ENCODE results near the gene NEDD9.
A peak's percentile ranks its signal among the peaks of the same experiment; 100 is the strongest.

The NEDD9 gene

GRCh38 chr6:11237956-11238355, 5.5 kb upstream of the NEDD9 start:
- H3K9ac ChIP-seq (ENCODE audit: low read length): no peak overlapping the region
- H3K4me3 ChIP-seq (ENCODE audit: low read length): no peak overlapping the region
- H3K27me3 ChIP-seq (ENCODE audit: control insufficient read depth, insufficient read depth, low read length): no peaks in the 10 kb centered on the region
- no peak overlapping the region for H3K27ac ChIP-seq (ENCODE audit: low read depth, low read length)
- H3K4me1 ChIP-seq (ENCODE audit: control insufficient read depth, insufficient read depth, low read length): peaks cover 7% of the 10 kb centered on the region
- no peaks in the 10 kb centered on the region for H3K36me3 ChIP-seq (ENCODE audit: control insufficient read depth, insufficient read depth, low read length)

DNA sequence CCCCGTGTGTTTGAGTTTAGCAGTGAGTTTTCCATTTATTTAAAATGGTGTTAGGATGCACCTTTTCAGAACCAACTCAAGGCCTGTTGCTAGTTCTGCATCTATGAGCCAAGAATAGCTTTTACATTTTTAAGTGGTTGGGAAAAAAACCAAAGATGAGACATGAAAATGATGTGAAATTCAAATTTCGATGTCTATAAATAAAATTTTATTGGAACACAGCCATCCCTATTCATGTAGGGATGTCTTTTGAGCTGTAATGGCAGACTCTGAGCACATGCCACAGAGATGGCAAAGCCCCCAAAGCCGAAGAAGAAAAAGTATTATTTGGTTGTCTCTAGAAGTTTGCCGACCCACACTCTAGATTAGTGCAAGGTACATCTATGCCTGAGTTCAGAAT, 5.0 kb upstream of the NEDD9 start:
- Histone ChIP-seq H3K4me3 (ENCODE audit: low read length) (no peak overlapping the region), H3K36me3 (ENCODE audit: control insufficient read depth, insufficient read depth, low read length) (no peaks in the 10 kb centered on the region), H3K4me1 (ENCODE audit: control insufficient read depth, insufficient read depth, low read length) (peaks cover 7% of the 10 kb centered on the region), H3K27me3 (ENCODE audit: control insufficient read depth, insufficient read depth, low read length) (no peaks in the 10 kb centered on the region), H3K27ac (ENCODE audit: low read depth, low read length) (no peak overlapping the region), H3K9ac (ENCODE audit: low read length) (no peak overlapping the region)

DNA sequence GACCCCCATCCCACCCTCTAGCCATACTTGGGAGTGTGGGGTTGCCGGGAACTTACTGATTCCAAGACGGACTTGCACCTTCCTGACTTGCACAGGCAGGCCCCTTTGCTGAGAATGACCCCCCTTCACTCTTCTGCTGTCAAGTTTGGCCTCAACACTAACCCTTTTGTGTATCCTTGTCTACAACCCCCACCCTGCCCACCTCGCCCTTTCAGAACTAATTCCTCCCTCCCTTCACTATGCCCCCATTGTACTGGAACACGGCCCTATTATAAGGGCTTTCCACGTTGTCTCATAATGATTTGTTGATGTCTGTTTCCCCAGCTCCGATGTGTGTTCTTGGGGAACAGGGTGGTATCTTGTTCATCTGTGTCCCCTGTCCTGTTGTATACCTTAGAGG, 4.4 kb upstream of the NEDD9 start:
- no peak overlapping the region for H3K9ac ChIP-seq (ENCODE audit: low read length)
- H3K27me3 ChIP-seq (ENCODE audit: control insufficient read depth, insufficient read depth, low read length): no peaks in the 10 kb centered on the region
- H3K27ac ChIP-seq (ENCODE audit: low read depth, low read length): no peak overlapping the region
- no peaks in the 10 kb centered on the region for H3K36me3 ChIP-seq (ENCODE audit: control insufficient read depth, insufficient read depth, low read length)
- H3K4me3 ChIP-seq (ENCODE audit: low read length): no peak overlapping the region
- H3K4me1 ChIP-seq (ENCODE audit: control insufficient read depth, insufficient read depth, low read length): peaks cover 7% of the 10 kb centered on the region

DNA sequence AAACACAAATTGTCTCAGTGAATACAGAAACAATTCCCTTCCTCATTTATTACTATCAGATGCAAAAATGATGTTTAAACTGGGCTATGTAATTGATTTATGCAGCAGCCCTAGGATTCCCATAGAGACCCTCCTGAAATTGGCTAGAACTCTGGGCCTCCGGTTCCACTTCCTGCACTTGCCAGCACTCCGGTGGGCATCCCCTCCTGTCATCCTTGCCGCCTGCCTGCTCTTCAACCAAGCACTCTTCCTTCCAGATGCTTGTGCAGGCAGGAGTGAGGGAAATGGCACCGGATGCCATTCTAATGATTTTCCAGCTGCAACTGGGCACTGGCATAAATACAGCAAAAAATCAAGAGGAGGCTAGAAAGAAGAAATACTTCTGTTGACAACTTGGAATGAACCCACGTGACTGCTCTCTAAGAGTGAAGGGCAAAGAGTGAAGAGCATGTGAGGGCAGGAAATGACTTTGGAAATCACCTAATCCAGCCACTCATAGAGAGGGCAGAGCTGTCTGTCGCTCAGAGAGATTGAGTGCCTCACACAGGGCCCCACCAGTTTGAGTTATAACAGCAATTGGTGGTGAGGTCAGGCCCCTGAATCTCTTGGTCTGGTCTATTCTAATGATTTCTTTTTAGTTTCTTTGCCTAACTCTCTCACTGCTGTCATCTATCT, 3.7 kb upstream of the NEDD9 start:
- H3K27ac ChIP-seq (ENCODE audit: low read depth, low read length): no peak overlapping the region
- no peak overlapping the region for H3K9ac ChIP-seq (ENCODE audit: low read length)
- no peaks in the 10 kb centered on the region for H3K36me3 ChIP-seq (ENCODE audit: control insufficient read depth, insufficient read depth, low read length)
- peaks cover 13% of the 10 kb centered on the region for H3K4me1 ChIP-seq (ENCODE audit: control insufficient read depth, insufficient read depth, low read length)
- H3K4me3 ChIP-seq (ENCODE audit: low read length): no peak overlapping the region
- no peaks in the 10 kb centered on the region for H3K27me3 ChIP-seq (ENCODE audit: control insufficient read depth, insufficient read depth, low read length)

- peaks cover 13% of the 10 kb centered on the region for H3K4me1 ChIP-seq (ENCODE audit: control insufficient read depth, insufficient read depth, low read length)
- H3K4me3 ChIP-seq (ENCODE audit: low read length): no peak overlapping the region
- no peaks in the 10 kb centered on the region for H3K36me3 ChIP-seq (ENCODE audit: control insufficient read depth, insufficient read depth, low read length)
Measured at GRCh38 chr6:11235062-11235461, 2.6 kb upstream of the NEDD9 start.

DNA sequence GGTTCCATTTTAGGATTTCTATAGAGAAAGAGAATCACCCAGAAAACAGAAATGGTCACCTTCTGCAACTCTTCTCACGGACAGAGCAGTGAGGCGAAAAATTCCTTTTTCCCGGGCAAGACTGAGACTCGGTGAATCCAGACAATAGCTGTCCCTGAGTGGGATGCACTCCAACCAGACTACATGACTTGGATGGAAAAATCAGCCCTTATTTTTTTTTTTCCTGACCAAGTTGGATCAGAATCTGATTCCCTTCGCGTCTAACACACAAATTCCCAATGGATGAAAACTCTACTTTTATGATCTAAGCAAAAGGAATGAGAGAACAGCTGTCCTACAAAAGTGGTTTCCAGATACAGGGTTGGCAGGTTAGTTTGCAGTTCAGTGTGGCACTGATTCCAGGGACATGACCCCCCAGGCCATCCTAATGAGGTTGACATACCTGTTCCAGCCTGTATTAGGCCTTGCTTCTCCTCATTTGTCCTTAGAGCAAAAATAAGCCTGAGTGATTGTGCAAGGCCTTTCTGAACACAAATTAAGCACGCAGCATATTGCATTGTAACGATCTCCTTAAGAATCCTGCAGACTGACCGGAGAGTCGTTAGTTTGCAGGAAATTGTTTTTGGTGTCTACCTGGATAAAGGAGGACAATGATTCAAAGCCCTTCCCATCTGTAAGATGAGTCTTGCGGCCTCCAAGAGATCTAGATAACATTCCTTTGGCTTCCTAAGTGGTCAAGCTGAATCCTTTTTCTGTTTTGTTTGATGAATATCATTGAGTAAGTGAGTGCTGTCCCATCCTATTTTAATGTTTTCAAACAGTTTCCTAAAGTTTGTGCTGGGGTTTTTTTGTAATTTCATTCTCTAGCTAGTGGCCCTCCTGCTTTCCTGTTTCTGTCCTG, 1.5 kb upstream of the NEDD9 start:
- Histone ChIP-seq H3K27me3 (ENCODE audit: control insufficient read depth, insufficient read depth, low read length) (no peaks in the 10 kb centered on the region), H3K27ac (ENCODE audit: low read depth, low read length) (no peak overlapping the region), H3K9ac (ENCODE audit: low read length) (no peak overlapping the region), H3K4me3 (ENCODE audit: low read length) (no peak overlapping the region), H3K4me1 (ENCODE audit: control insufficient read depth, insufficient read depth, low read length) (peaks cover 13% of the 10 kb centered on the region), H3K36me3 (ENCODE audit: control insufficient read depth, insufficient read depth, low read length) (no peaks in the 10 kb centered on the region)

More at GRCh38 chr6:11235062-11235461, 2.6 kb upstream of the NEDD9 start:
- Histone ChIP-seq H3K27me3 (ENCODE audit: control insufficient read depth, insufficient read depth, low read length) (no peaks in the 10 kb centered on the region), H3K9ac (ENCODE audit: low read length) (no peak overlapping the region), H3K27ac (ENCODE audit: low read depth, low read length) (no peak overlapping the region)

DNA sequence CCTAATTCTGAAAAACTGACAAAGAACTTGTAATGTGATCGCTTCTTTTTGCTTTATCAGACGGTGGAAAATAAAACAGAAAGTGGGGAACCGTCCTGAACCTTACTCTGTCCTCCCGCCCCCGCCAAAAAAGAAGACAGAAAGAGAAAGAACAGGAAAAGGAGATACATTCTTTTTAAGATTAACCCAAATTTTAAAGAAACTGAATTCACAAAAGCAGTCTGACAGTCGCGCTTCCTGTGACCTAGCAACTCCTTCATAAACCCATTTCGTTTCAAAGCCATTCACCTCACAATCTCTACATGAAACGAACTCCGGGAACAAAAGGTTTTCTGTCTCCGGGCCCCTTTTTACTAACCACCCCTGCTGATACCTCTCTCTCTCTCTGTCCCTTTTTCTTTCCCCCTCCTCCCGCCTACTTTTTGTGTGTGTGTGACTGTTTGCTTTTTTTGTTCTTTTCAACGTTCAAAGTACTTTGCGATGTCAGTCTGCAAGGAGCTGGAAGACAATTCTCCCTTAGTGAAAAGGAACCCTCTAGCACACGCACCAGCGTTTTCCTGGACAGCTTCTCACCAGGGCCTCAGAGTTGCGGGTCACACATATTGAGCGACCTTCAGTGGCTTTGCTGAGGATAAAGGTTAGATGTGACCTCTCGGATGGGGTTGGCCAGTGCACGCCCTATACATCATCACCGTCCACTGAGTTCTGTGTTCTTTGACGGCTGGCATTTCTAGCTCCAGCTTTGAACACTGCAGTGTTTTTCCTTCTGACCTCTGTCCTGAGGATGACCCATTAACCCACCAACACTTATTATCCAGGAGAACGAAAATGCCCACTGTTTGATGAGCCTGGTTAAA, 530 bp upstream of the NEDD9 start:
- H3K27ac ChIP-seq (ENCODE audit: low read depth, low read length): peak overlapping the region; percentile 87
- peak overlapping the region; percentile 1 for H3K9ac ChIP-seq (ENCODE audit: low read length)
- peaks cover 13% of the 10 kb centered on the region for H3K4me1 ChIP-seq (ENCODE audit: control insufficient read depth, insufficient read depth, low read length)
- peak overlapping the region; percentile 89 for H3K4me3 ChIP-seq (ENCODE audit: low read length)
- no peaks in the 10 kb centered on the region for H3K36me3 ChIP-seq (ENCODE audit: control insufficient read depth, insufficient read depth, low read length)
- H3K27me3 ChIP-seq (ENCODE audit: control insufficient read depth, insufficient read depth, low read length): no peaks in the 10 kb centered on the region

DNA sequence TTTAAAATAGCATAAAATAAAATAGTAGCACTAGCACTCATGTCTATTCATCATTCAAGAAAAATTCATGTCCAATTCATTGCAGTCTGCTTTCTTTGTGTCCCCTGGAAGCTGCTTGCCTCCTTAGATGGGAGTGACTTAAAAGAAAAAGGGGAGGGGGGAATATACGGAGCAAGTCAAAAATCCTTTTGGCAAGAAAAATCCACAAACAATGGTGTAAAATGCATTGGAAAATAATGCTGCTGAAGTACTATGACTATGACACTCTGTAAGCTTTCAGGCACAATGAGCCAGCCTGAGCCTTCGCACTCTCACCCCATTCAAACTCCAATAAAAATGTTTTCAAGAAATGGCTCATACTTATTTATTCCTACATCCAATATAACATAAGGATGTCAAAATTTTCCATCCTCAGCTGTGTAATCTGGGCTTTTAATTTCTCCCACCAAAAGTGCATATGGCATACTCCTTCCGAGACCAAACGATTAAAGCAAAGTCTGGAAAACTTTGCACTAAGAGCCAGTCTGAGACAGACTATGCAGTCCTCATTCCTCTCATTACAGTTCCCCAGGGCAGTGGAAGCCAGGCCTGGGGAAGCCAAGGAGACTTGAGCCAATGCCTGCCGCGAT, 790 bp downstream of the NEDD9 start:
- Histone ChIP-seq H3K4me1 (ENCODE audit: control insufficient read depth, insufficient read depth, low read length) (peaks cover 13% of the 10 kb centered on the region), H3K4me3 (ENCODE audit: low read length) (peak overlapping the region; percentile 89)

DNA sequence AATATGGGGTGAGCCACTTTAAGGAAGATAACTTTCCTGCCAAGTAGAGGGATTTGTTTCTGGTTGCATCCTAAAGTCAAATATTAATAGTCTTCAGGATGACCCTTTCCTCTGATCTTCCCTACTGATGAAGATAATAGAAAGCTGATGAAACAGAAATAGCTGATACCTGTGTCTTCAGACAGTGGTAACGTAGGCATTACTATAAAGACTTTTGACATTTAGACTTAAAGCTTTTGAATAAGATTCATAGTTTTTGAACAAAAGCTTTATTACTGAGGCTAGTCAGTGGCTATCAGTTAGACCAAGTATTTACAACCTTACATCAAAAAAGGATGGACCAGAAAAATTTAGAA, 1.4 kb downstream of the NEDD9 start:
- H3K4me1 ChIP-seq (ENCODE audit: control insufficient read depth, insufficient read depth, low read length): peaks cover 13% of the 10 kb centered on the region
- no peaks in the 10 kb centered on the region for H3K27me3 ChIP-seq (ENCODE audit: control insufficient read depth, insufficient read depth, low read length)
- H3K9ac ChIP-seq (ENCODE audit: low read length): peak overlapping the region; percentile 84
- no peaks in the 10 kb centered on the region for H3K36me3 ChIP-seq (ENCODE audit: control insufficient read depth, insufficient read depth, low read length)
- peak overlapping the region; percentile 89 for H3K4me3 ChIP-seq (ENCODE audit: low read length)
- H3K27ac ChIP-seq (ENCODE audit: low read depth, low read length): peak overlapping the region; percentile 87

More for the DNA sequence above, 790 bp downstream of the NEDD9 start:
- Histone ChIP-seq H3K9ac (ENCODE audit: low read length) (peak overlapping the region; percentile 84), H3K27me3 (ENCODE audit: control insufficient read depth, insufficient read depth, low read length) (no peaks in the 10 kb centered on the region), H3K27ac (ENCODE audit: low read depth, low read length) (peak overlapping the region; percentile 87), H3K36me3 (ENCODE audit: control insufficient read depth, insufficient read depth, low read length) (no peaks in the 10 kb centered on the region)

- Histone ChIP-seq H3K27me3 (ENCODE audit: control insufficient read depth, insufficient read depth, low read length) (no peaks in the 10 kb centered on the region), H3K4me3 (ENCODE audit: low read length) (peak overlapping the region; percentile 89), H3K9ac (ENCODE audit: low read length) (no peak overlapping the region), H3K36me3 (ENCODE audit: control insufficient read depth, insufficient read depth, low read length) (no peaks in the 10 kb centered on the region), H3K4me1 (ENCODE audit: control insufficient read depth, insufficient read depth, low read length) (peaks cover 13% of the 10 kb centered on the region), H3K27ac (ENCODE audit: low read depth, low read length) (peak overlapping the region; percentile 87)
Measured at GRCh38 chr6:11230158-11231107, 2.0 kb downstream of the NEDD9 start.

- H3K9ac ChIP-seq (ENCODE audit: low read length): no peak overlapping the region
- H3K4me1 ChIP-seq (ENCODE audit: control insufficient read depth, insufficient read depth, low read length): peaks cover 13% of the 10 kb centered on the region
Measured at GRCh38 chr6:11229655-11230046, 2.8 kb downstream of the NEDD9 start.

More at GRCh38 chr6:11229655-11230046, 2.8 kb downstream of the NEDD9 start:
- Histone ChIP-seq H3K27ac (ENCODE audit: low read depth, low read length) (no peak overlapping the region), H3K36me3 (ENCODE audit: control insufficient read depth, insufficient read depth, low read length) (no peaks in the 10 kb centered on the region), H3K27me3 (ENCODE audit: control insufficient read depth, insufficient read depth, low read length) (no peaks in the 10 kb centered on the region), H3K4me3 (ENCODE audit: low read length) (peak overlapping the region; percentile 89)

All from rectal smooth muscle tissue (tissue), 1 donor.